GM12872 (cell line): ENCODE data around the gene FAHD1.

ENCODE experiments used
- TF ChIP-seq, protein P1 (sequence below): IDR thresholded peaks from 3 replicates; pipeline ENCODE4 v1.5.1; 2011; ENCODE audit warnings: low read depth, mild to moderate bottlenecking, low read length, moderate library complexity; ENCODE audit not compliant: insufficient read depth

Gene FAHD1

DNA sequence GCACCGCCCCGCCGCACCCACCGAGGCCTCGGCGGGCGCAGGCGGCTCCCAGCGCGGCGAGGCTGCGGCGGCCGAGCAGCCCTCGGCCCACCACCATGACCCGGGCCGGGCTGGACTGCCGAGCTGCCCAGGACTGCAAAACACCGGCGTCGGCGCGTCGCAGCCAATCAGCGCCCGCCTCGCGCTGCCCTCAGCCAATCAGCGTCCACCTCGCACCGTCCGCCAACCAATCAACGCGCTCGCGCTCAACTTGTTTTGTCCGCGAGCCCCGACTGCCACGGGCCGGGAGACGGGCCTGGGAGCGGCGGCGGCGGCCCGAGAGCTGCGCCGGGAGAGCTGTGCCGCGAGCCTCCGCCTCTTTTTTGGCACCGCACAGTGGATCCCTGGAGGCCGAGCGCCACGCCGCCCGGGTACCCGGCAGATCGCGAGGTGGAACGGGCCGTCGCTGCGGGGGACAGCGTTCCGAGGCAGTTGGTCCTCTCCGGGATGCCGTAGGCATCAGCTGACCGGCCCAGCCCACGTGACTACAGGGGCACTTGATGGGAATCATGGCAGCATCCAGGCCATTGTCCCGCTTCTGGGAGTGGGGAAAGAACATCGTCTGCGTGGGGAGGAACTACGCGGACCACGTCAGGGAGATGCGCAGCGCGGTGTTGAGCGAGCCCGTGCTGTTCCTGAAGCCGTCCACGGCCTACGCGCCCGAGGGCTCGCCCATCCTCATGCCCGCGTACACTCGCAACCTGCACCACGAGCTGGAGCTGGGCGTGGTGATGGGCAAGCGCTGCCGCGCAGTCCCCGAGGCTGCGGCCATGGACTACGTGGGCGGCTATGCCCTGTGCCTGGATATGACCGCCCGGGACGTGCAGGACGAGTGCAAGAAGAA is at the start of gene FAHD1, which contains the start of gene HAGH:
Gene FAHD1, plus strand, starts transcription at position 516 of the 883 bp plus-strand sequence. Its CDS starts 33 bp downstream, at position 549.
Gene HAGH, minus strand, starts transcription at position 135 of the 883 bp plus-strand sequence. Its CDS starts 38 bp downstream, at position 97.
- TF ChIP-seq, protein P1, sequence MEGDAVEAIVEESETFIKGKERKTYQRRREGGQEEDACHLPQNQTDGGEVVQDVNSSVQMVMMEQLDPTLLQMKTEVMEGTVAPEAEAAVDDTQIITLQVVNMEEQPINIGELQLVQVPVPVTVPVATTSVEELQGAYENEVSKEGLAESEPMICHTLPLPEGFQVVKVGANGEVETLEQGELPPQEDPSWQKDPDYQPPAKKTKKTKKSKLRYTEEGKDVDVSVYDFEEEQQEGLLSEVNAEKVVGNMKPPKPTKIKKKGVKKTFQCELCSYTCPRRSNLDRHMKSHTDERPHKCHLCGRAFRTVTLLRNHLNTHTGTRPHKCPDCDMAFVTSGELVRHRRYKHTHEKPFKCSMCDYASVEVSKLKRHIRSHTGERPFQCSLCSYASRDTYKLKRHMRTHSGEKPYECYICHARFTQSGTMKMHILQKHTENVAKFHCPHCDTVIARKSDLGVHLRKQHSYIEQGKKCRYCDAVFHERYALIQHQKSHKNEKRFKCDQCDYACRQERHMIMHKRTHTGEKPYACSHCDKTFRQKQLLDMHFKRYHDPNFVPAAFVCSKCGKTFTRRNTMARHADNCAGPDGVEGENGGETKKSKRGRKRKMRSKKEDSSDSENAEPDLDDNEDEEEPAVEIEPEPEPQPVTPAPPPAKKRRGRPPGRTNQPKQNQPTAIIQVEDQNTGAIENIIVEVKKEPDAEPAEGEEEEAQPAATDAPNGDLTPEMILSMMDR = no peak

DNA sequence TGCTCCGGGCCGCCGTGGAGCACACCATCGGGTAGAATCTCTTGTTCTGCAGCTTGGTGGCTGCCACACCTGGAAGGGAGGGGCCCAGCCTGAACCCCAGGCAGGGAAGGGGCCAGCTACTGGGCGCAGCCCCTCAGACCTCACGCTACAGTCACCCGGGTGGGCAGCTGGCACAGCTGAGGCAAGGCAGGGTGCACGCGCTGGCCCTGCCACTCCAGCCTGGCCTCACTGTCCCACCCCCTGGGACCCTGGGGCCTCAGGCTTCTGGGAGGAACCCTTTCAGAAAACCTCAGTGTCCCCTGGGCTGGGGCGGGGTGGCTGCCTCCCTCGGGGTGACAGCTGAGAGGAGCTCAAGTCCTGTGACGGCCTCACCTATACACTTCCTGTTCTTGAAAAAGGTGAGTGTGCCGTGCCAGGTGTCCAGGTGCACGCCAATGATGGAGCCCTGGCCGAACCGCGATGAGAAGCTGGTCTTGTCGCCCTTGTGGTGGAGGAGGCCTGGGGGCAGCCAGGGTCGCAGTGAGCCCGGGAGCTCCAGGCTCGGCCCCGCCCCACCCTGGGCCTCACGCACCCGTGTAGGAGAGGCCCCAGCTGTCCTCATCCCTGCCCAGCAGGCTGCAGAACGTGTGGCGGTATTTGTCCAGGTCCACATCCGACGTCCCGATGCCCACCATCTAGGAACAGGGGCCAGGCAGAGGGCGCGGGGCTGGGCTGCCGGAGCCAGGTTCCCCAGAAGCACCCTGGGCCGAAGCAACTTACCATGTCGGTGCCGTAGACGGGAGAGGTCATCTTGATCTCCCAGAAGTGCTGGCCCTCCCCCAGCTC is 49.4 kb upstream of the FAHD1 start:
- TF ChIP-seq, protein P1 = no peak

DNA sequence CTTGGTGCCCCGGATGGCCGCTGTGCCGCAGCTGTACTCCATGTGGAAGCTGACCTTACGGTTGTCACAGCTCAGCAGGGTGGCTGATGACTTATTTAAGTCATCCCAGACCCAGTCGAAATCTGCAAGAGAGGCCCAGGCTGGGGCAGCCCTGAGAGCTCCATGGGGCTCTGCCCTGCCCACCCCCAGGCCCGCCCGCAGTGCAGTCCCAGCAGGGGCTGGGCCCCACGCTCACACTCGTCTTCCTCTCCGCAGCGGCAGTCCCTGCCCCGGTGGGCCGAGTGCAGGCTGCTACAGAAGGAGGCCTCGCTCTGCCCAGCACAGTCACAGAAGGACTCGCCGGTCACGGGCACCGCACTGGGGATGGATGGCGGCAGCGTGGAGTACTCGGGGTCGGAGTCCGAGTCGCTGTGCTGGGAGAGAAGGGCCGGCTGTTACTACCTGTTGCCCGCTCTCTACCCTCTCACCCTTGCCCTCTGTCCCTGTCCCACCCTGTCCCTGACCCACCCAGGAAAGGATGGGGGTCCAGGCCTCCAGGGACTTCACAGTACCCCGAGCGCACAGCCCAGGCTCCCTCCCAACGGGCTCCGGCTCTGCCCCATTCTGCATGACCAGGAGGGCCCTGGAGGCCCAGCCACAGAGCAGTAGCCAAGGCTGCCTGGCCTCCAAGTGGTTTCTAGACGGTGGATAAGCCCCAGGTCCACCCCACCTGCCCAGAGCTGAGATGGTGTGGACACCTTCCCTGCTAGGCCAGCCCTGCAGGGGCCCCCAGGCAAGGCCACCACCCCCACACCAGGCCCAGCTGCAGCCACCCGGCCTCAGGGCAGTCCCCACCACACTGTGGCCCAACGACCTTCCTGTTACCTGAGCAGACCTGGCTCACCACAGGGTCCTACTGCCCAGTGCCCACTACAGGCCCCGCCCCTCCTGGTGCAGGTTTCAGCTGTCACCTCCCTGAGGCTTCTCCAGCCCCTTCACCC is 48.5 kb upstream of the FAHD1 start:
- TF ChIP-seq, protein P1 = no peak

DNA sequence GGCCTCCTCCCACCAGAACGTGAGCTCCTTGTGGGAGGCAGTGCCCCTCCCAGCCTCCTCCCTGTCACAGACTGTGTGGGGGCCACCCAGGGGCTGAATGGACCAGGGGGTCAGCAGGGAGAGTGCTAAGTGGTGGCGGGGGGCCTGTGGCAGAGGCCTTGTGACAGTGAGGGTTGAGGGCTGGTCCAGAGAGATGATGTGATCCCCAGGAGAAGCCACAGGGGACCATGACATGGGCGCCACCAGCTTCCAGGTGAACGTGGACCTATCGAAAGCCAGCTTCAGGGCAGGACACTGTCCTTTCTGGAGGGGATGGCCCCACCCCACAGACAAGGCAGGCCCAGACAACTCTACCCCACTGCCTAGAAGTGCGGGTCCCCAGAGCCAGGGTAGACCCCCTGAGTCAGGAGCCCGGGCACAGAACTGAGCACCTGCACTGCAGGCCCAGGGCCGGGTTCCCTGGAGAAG is 47.7 kb upstream of the FAHD1 start:
- TF ChIP-seq, protein P1 = no peak

DNA sequence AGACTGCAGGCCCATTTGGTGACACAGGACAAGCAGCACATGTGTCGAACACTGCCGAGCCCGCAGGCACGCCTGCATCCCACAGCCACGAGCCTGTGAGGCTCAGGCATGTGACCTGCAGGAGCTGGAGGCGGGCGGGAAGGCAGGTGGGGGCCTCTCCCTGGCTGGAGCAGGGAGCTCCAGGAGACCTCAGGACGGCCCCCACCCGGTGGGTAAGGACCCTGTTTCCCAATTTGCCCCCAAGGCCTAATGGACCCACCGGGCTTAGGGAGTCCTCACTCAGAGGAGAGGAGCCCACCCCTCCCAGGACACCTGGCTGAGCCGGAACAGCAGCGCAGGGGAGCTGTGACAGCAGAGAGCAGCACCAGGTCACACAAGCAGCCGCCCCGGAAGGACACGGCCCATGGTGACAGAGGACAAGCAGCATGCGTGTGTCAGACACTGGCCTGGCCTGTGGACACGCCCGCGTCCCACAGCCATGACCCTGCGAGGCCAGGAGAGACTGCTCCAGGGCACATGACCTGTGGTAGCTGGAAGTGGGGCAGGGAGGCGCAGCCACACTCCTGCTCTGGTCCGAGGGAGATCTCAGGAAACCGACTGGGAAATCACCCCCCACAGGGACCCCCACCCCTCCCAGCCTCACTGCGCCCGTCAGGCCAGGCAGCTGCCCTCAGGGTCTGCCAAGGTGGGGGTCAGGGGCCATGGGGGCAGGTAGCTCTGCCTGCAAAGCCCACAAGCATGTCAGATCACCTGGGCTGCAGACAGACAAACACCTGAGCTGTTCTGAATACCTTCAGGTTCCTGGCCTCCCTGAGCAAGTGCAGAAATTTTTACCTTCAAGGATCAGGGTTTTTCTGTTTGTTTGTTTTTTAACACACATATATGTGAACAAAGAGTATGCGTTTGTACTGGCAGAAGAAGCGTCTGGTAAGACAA is 47.0 kb upstream of the FAHD1 start:
- TF ChIP-seq, protein P1 = no peak

DNA sequence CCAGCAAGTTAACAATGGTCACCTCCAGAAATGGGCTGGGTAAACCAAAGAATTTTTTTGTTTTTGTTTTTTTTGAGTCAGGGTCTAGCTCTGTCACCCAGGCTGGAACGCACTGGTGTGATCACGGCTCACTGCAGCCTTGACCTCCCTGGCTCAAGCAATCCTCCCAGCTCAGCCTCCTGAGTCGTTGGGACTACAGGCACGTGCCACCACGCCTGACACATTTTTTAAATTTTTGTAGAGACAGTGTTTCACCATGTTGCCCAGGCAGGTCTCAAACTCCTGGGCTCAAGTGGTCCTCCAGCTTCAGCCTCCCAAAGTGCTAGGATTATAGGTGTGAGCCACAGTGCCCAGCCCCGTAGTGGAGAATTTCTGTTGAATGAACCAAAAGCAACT is 46.3 kb upstream of the FAHD1 start:
- TF ChIP-seq, protein P1 = no peak
